Measurements from ENCODE around the gene BHMT2. TPM values are rescaled to one million over a fixed set of nuclear protein-coding genes. Genes with fewer than 3 reads are reported as not detected.

Gene BHMT2
- total and polyA plus RNA-seq, 2 of the 13 experiments (the other 11 are each of a cell fraction or from before 2014, with no cell fraction given), result 13.8 to 18.8 TPM

- no peak for TF ChIP-seq ZNF441 (CRISPR knock-in tag; IDR thresholded peaks at IDR 0.05; ENCODE audit: borderline replicate concordance)
- no peak for TF ChIP-seq TRIM24 (CRISPR knock-in tag; IDR thresholded peaks at IDR 0.05)
- TF ChIP-seq TEAD3 (CRISPR knock-in tag; optimal IDR thresholded peaks at IDR 0.05; ENCODE audit: borderline replicate concordance), result no peak
- TF ChIP-seq ZNF776 (CRISPR knock-in tag; IDR thresholded peaks at IDR 0.05), result 0 out of 2 replicates have a peak, but pooled peaks have one; percentile 21
- TF ChIP-seq HOXA9 (CRISPR knock-in tag; IDR thresholded peaks at IDR 0.05; ENCODE audit: borderline replicate concordance), result 0 out of 2 replicates have a peak, but pooled peaks have one; percentile 27
- TF ChIP-seq ZBTB7A (CRISPR knock-in tag; IDR thresholded peaks at IDR 0.05), result 0 out of 2 replicates have a peak, but pooled peaks have one; percentile 27
- TF ChIP-seq ZNF891 (CRISPR knock-in tag; IDR thresholded peaks at IDR 0.05), result peak; percentile 42; the same call in 1 of the 2 replicates
- TF ChIP-seq TAF15 (IDR thresholded peaks at IDR 0.05; ENCODE audit: low read depth, low read length, poor library complexity, severe bottlenecking), result no peak
- no peak for TF ChIP-seq FOXP1 (IDR thresholded peaks at IDR 0.05)
- TF ChIP-seq FOXP1 (CRISPR knock-in tag; IDR thresholded peaks at IDR 0.05), result no peak
- no peak for TF ChIP-seq KIAA2018 (CRISPR knock-in tag; IDR thresholded peaks at IDR 0.05; ENCODE audit: borderline replicate concordance)
- TF ChIP-seq LCORL (IDR thresholded peaks at IDR 0.05), result no peak
- TF ChIP-seq LCORL (CRISPR knock-in tag; IDR thresholded peaks at IDR 0.05), result no peak
- no peak for TF ChIP-seq MLLT10 (CRISPR knock-in tag; IDR thresholded peaks at IDR 0.05)
- TF ChIP-seq ZNF263 (CRISPR knock-in tag; IDR thresholded peaks at IDR 0.05), result peak; percentile 62
- TF ChIP-seq ZFP36L1 (CRISPR knock-in tag; IDR thresholded peaks at IDR 0.05), result no peak
- TF ChIP-seq ZNF224 (CRISPR knock-in tag; IDR thresholded peaks at IDR 0.05), result no peak
- peak; percentile 37 for TF ChIP-seq HNRNPLL (IDR thresholded peaks at IDR 0.05; ENCODE audit: low read depth, low read length, poor library complexity, severe bottlenecking)
- 0 out of 2 replicates have a peak, but pooled peaks have one; percentile 20 for TF ChIP-seq HNF4A (CRISPR knock-in tag; IDR thresholded peaks at IDR 0.05)
- TF ChIP-seq, protein P1, sequence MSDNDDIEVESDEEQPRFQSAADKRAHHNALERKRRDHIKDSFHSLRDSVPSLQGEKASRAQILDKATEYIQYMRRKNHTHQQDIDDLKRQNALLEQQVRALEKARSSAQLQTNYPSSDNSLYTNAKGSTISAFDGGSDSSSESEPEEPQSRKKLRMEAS (IDR thresholded peaks at IDR 0.05), result peak; percentile 49
Measured at GRCh38 chr5:79111960-79112702, 42.6 kb downstream of the BHMT2 start (continued).
